ENCODE data around the gene PML.

The PML gene

GRCh38 chr15:73985101-73985873, 9.2 kb upstream of the PML start (continued):
- TF ChIP-seq PATZ1 (CRISPR knock-in tag; IDR thresholded peaks at IDR 0.05; ENCODE audit: borderline replicate concordance): no peak

- TF ChIP-seq TSHZ2 (CRISPR knock-in tag; IDR thresholded peaks at IDR 0.05) (no peak), PATZ1 (CRISPR knock-in tag; IDR thresholded peaks at IDR 0.05; ENCODE audit: borderline replicate concordance) (no peak), GLIS3 (CRISPR knock-in tag; IDR thresholded peaks at IDR 0.05) (no peak), CREB5 (CRISPR knock-in tag; IDR thresholded peaks at IDR 0.05; ENCODE audit: low read depth) (no peak)
- no peak for ATAC-seq
These were observed 8.3 kb upstream of the PML start for GRCh38 chr15:73986055-73986775.

- TF ChIP-seq CSRNP3 (CRISPR knock-in tag; IDR thresholded peaks at IDR 0.05): no peak
- TF ChIP-seq BACH2 (CRISPR knock-in tag; IDR thresholded peaks at IDR 0.05; ENCODE audit: borderline replicate concordance): no peak
- no peak for TF ChIP-seq POU6F1 (CRISPR knock-in tag; IDR thresholded peaks at IDR 0.05; ENCODE audit: borderline replicate concordance, low read depth)
- TF ChIP-seq PPARA (CRISPR knock-in tag; IDR thresholded peaks at IDR 0.05; ENCODE audit: borderline replicate concordance): no peak
- no peak for TF ChIP-seq ARNTL (CRISPR knock-in tag; IDR thresholded peaks at IDR 0.05; ENCODE audit: borderline replicate concordance, low read depth)
- TF ChIP-seq PATZ1 (CRISPR knock-in tag; IDR thresholded peaks at IDR 0.05; ENCODE audit: borderline replicate concordance): no peak
- TF ChIP-seq CREB5 (CRISPR knock-in tag; IDR thresholded peaks at IDR 0.05; ENCODE audit: low read depth): no peak
- no peak for TF ChIP-seq TSHZ2 (CRISPR knock-in tag; IDR thresholded peaks at IDR 0.05)
- TF ChIP-seq ZC3H10 (CRISPR knock-in tag; IDR thresholded peaks at IDR 0.05): no peak
- TF ChIP-seq CSDC2 (CRISPR knock-in tag; IDR thresholded peaks at IDR 0.05): no peak
- TF ChIP-seq GLIS3 (CRISPR knock-in tag; IDR thresholded peaks at IDR 0.05): no peak
- TF ChIP-seq RARB (CRISPR knock-in tag; IDR thresholded peaks at IDR 0.05): no peak
- no peak for ATAC-seq
These were observed 7.8 kb upstream of the PML start for GRCh38 chr15:73986776-73987056.
